Kidney glomerular epithelial cell (primary cell): ENCODE results near the gene STAC3.

Source experiments
- DNase-seq: peaks from one replicate; lab custom pipeline; 2025; lab: John Stamatoyannopoulos, UW

STAC3 gene

DNA sequence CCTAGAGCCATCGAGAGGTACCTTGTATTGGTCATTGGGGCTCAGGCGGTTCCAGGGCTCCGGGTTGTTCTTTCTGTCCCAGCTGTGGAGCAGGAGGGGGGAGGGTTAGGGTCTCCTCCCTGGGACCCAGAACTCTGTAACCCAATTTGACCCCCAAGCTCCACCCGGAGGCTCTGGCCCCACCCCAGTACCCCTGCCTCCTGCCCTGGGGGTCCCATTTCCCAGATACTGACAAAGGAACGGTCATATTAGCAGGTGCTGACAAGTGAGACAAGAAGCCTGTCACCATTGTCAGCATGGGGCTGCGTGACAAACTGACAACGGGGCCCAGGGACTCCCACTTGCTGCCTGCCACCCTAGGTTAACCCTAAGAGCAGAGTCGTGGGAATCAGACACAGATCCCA is 15.3 kb downstream of the STAC3 start:
- DNase-seq = no peak

DNA sequence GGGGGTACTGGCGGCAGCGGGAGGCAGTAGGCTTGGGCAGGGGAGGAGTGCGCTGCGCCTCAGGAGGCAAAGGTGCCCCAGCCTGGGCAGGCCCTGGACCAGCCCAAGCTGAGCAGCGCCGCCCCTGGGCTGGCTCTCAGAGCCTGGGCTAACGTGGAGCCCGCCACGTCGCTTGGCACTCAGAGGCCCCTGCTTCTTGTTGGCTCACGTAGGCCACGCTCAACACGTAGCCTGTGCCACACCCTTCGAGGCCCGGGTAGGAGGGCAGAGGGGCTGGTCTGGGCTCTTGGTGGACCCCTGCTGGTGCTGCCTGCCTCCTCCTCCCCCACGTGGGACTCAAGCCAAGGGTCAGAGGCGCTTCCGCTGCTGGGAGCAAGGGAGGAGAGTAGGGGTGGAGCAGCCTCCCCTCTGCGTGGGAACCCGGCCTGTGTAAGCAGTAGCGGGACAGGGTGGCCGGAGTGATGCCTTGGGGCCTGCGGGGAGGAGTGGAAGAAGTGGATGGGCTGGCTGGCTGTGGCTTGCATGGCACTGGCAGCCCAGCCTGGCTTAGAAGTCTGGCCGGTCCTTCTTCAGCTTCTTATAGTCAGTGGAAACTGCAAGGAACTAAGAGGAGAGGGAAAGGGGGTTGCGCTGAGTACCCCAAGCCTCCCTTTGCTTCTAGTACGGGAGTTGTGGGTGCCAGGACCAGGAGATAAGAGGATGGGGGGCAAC is 15.8 kb downstream of the STAC3 start:
- no peak for DNase-seq

DNA sequence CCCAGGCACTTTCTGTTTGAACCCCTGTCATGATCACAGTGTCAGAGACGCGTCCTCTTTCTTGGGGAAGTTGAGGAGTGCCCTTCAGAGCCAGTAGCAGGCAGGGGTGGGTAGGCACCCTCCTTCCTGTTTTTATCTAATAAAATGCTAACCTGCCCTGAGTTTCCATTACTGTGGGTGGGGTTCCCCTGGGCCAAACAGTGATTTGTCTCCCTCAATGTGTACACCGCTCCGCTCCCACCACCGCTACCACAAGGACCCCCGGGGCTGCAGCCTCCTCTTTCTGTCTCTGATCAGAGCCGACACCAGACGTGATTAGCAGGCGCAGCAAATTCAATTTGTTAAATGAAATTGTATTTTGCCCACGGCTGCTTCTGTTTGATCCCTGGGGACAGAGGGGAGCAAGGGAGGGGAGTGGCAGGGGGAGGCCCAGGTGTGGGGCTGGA is 16.4 kb downstream of the STAC3 start:
- no peak for DNase-seq

DNA sequence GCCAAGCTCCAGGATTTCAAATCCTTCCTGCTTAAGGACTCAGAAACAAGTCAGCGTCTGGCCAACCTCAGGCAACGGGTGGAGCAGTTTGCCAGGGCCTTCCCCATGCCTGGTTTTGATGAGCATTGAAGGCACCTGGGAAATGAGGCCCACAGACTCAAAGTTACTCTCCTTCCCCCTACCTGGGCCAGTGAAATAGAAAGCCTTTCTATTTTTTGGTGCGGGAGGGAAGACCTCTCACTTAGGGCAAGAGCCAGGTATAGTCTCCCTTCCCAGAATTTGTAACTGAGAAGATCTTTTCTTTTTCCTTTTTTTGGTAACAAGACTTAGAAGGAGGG is 16.8 kb downstream of the STAC3 start:
- no peak for DNase-seq

DNA sequence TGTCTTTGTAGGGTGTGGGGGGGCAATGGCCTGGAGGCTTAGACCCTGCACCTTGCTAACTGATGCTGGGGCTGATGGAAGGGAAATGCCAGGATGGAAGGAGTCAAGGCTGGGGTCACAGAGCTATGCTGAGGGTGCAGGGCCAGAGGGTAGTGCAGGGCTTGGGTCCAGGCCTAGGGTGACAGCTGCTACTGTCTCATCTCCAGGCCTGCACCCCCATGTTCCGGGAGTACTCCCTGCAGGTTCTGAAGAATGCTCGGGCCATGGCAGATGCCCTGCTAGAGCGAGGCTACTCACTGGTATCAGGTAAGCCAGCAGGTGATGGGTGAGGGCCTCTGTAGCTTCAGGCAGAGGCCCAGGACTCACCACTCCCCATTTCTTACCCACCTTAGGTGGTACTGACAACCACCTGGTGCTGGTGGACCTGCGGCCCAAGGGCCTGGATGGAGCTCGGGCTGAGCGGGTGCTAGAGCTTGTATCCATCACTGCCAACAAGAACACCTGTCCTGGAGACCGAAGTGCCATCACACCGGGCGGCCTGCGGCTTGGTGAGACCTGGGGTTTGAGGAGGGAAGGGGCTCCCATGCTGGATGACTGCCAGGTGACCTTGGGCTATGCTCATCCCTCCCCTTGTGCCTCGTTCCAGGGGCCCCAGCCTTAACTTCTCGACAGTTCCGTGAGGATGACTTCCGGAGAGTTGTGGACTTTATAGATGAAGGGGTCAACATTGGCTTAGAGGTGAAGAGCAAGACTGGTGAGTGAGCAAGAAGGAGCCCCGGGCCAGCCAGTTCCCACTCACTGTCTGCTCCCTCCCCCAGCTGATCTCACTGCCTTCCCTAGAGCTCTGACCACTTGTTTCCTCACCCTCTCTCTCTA is 17.4 kb downstream of the STAC3 start:
- DNase-seq = no peak

DNA sequence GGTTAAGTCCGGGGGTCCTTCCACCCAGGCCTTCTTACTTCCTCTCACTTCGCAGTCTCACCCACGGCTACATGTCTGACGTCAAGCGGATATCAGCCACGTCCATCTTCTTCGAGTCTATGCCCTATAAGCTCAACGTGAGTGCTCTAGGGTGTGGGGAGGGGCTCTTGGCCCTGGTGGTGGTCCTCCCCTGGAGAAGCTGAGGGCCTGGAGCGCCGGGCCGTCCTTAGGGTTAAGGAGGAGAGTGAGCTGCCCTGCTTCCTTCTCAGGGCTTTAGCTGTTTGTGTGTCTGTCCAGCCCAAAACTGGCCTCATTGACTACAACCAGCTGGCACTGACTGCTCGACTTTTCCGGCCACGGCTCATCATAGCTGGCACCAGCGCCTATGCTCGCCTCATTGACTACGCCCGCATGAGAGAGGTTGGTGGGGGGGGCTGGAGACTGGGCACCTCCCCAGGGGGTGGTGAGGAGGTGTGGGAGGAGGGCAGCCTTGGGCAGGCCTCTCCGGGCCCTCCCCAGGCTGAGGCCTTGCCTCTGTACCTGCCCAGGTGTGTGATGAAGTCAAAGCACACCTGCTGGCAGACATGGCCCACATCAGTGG is 18.7 kb downstream of the STAC3 start:
- no peak for DNase-seq

DNA sequence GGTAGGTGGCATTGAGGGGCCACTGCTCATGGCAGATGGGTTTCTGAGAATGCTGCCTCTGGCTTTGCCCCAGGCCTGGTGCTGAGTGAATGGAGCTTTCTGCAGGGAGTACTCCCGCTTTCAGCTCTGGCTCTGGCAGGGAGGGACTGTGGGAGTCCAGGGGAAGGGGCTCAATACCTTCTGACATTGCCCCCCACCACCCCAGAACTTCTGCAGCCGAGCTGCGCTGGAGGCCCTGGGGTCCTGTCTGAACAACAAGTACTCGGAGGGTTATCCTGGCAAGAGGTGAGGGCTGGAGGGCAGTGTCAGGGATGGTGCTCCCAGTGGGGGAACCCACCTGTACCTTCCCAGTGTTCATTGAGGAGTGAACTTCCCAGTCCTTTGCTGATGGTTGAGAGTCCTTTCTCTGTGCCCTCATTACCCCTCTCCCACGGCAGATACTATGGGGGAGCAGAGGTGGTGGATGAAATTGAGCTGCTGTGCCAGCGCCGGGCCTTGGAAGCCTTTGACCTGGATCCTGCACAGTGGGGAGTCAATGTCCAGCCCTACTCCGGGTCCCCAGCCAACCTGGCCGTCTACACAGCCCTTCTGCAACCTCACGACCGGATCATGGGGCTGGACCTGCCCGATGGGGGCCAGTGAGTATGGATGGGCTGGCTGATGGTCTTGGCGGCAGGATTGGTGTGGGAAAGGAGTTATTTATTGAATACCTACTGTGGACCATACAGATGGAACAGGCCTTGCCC is 19.5 kb downstream of the STAC3 start:
- no peak for DNase-seq

DNA sequence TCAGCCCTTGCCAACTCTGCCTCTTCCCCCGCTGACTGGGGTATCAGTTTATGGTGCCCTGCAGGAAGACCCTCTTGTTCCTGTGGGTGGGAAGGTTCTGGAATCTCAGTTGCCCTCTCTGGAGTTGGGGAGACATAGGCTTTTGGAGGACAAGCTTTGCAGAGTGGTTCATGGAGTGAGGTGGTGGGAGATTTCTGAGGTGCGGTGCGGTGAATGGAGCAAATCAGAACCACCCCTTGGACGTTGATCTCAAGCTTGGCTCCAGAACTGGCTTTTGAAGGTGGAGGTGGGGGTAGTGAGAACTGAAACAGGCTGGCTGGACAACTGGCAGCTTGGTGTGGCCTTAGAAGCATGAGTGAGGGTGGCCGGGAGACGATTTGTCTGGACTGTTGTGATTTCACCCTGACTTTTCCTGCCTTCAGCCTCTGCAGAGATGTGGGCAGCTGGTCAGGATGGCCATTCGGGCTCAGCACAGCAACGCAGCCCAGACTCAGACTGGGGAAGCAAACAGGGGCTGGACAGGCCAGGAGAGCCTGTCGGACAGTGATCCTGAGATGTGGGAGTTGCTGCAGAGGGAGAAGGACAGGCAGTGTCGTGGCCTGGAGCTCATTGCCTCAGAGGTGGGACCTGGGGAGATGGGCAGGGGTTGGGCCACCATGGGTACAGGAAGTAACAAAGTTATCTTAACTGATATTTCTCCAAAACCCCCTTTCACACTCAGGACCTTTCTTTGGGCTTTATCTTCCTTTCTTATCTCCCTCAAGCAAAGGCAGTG is 20.4 kb downstream of the STAC3 start:
- no peak for DNase-seq

DNA sequence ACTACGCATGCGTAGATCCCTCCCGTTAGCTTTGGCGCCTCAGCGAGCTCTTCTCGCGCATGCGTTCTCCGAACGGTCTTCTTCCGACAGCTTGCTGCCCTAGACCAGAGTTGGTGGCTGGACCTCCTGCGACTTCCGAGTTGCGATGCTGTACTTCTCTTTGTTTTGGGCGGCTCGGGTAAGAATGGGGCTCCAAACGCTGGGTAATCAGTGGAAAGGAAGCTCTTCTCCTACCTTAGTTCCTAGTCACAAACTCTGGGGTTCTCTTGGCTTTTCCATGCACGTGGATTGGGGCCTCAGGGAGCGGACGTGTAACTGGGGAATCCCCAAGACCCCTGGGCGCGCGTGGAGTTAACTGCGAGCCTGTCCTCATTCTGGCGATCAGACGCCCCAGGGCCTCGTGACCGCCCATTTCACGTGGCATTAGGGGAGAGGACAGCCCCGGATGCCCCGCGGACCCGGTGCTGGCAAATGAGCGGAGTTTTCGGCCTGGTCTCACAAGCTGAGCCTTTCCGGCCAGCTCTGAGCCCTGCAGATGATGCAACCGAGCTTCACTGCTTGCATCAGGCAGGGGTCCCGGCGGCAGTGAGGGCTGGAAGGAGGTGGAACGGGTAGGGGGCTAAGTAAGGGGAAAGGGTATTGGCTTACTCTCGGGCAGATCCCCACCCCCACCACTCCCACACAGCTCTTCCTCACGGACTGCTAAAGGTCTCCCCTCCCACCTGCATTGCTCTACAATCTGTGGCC is 21.2 kb downstream of the STAC3 start, which contains the start of gene SHMT2:
Gene SHMT2 (plus strand): TSS at position 78 of the 747 bp plus-strand sequence. CDS start 68 bp downstream, at position 146.
- peak; percentile 92 for DNase-seq

DNA sequence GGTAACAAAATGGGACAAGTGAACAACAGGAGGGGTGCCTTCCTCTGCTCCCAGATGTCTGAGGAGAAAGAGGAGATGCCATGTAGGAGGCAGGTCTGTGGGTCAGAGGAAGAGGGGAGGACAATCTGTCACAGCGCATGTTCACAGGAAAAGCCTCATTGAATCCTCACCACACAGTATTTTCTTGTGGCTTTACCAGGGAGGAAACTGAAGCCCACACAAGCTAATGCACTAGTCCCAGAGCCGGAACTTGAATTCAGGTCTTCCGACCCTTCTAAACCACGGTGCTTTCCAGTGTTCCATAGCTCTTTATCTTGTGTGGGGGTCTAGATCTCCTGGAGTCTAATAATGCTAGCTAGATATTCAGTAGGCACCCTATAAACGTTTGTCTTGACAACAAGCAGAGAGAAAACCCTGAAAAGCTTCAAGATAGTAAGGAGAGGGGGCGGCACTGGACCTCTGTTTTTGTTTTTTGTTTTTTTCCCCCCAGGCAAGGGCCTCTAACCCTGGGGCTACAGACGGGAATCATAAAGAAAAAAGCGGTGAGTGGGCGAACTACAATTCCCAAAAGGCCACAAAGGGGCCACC is 21.8 kb downstream of the STAC3 start:
- DNase-seq = no peak

DNA sequence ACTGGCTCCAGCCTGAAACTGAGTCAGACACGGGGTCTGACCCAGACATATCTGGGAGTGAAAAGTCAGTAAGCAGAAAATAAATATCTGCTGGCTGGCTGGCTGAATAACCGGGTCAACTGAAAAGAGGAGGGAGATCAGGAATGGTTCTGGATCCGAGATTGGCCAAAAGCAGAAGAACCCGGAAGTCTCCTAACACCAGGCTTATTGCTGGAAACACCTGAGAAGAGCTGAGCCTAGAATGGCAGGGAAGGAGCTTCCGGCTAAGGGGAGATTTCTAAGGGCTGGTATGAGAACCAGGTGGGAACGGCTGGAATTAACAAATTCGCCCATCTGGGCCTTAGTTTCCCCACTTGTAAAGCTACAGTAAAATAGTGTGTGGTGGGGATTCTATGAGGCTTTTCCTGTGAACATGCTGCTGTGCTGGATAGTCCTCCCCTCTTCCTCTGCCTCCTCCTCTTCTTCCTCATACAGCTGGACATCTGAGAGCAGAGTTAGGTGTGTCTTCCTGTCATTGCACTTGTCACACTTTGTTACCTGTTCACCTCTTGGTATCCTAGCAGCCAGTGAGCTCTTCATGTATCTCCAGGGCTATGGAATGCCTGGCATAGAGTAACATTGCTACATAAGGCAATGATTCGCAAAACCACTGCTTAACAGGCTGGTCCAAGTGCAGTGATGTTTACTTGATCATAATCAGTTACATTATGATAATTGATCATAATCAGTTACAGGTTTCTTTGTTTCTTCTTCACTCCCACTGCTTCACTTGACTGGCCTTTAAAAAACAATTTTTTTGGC is 23.5 kb downstream of the STAC3 start:
- DNase-seq = no peak

DNA sequence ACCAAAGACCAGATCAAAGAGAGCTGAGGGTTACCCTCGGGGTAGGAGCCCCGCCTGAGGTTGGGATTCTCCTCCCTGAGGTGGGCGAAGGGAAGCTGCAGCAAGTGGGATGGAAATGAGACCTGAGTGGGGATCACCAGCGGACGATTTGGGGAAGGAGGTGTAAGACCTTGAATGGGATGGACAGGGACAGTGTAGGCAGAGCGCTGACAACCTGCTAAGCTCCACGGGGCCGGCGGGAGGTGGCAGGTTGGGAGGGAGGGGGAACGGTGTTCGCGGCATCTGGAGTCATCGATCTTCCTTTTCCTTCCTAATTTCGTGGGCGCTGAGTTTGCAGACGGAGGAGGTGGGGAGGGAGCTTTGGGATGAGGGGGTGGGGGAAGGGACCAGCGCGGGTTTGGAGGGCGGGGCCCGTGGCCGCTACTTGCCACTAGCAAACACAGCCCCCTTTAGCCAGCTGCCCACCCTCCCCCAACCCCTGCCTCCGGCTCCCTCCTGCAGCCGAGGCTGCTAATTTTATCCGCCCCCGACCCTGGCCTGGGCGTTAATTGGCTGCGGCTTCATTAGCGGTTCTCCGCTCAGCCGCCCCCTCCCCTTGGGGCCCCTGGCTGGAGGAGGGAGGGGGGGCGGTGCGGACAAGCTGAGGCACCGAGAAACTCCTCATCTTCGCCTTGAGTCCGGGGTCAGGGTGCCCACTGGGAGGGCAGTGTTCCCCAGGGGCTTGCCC is 24.2 kb downstream of the STAC3 start:
- DNase-seq = no peak

DNA sequence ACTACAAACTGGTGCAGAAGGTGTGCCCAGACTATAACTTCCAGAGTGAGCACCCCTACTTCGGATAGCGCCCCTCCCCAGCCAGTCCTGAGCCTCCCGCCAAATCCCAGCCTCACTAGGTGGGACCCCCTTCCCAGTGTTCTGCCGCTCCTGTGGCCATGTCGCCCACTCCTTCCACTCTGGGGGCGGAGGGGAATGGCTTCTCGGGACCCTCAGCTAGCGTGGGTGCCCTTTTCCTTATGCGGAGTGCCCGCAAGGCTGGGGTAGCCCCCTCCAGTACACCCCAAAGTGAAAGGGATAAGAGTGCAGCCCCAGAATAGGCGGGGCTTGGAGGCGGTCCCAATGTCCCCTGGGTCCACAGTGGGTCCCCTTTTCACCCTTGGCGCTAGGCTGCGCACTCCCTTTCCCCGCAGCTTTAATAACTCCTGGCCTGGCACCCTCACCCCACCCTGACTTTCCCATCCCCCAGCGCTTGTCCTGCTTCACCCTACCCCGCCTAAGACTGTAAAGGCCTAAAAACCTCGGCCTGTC is 25.2 kb downstream of the STAC3 start:
- no peak for DNase-seq

DNA sequence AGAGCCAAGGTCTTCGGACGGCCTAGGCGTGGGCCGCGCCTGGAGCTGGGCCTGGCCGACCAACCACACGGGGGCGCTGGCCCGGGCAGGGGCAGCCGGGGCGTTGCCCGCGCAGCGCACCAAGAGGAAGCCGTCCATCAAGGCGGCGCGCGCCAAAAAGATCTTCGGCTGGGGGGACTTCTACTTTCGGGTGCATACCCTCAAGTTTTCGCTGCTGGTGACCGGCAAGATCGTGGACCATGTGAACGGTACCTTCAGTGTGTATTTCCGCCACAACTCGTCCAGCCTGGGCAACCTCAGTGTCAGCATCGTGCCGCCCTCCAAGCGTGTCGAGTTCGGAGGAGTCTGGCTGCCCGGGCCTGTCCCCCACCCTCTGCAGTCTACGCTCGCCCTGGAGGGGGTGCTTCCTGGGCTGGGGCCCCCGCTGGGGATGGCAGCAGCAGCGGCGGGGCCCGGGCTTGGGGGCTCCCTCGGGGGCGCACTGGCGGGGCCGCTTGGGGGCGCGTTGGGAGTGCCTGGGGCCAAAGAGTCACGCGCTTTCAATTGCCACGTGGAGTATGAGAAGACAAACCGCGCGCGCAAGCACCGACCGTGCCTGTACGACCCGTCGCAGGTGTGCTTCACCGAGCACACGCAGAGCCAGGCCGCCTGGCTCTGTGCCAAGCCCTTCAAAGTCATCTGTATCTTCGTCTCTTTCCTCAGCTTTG is 25.9 kb downstream of the STAC3 start:
- DNase-seq = no peak

DNA sequence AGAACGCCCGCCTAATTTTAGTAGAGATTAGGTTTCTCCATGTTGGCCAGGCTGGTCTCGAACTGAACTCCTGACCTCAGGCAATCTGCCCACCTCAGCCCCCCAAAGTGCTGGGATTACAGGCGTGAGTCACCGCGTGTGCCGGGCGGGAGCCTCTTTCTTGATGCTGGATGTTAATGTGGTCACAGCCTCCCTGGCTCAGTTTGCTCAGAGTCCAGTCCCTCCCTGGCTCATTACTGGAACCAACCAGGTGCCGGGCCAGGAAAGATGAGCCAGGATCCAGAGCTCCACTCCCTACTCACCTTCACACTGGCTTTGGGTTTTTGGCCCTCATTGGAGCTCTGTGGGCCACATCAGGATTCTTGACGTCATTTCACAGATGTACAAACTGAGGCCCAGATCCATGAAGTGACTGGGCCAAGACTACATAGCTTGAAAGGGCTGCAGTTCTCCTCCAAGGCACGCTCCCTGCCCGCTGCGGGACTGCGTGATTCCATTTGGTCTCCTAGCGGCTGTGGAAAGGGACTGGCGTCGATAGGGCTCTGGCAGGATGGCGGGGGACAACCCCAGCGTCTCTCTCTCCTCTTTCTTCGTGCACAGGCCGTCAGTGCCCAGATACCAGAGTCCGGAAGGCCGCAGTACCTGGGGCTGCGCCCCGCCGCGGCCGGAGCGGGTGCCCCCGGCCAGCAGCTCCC is 26.6 kb downstream of the STAC3 start:
- no peak for DNase-seq

DNA sequence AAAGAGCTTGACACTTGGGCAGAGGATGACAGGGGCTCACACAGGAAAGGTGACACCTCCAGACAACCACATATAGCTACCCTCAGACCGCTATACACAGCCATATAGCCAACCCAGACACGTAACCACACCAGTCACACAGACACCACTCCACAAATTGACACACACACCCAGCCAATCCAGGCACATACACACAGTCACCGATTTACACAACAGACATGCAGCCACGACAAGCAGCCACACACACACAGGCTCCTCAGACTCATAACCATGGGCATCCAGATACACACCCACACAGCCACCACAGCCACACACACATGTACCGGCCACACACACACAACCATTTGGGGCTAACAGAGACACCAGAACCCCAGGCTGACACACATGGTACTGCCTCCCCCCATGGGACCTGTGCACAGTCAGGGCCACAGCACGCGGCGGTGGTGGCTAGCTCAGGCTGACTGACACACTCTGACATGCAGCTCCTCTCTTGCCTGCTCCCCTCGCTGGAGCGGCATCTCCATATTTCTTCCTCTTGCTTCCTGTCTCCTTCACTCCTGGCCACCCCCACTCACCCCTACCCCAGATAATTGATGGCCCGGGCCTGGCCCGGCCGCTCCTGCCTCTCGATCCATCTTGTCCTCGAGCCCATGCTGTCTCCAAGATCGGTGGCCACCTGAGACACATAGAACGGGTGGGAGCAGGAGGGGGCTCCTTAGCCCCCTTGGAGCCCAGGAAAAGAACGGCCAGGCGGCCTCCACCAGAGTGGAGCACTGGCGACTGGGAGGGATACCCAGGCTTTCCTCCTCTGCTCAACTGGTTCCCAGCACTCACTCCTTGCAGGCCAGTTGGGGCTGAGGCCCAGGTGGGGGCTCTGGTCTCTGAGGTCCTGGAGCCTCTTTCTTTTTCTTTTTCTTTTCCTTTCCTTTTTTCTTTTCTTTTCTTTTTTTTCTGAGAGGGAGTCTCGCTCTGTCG is 27.5 kb downstream of the STAC3 start:
- DNase-seq = no peak
